Measurements from ENCODE around the gene ZNF280B. TPM values are rescaled to one million over a fixed set of nuclear protein-coding genes. Genes with fewer than 3 reads are reported as not detected.
A peak's percentile ranks its signal among the peaks of the same experiment; 100 is the strongest.

Gene ZNF280B
- total and polyA plus RNA-seq, 9 of the 15 experiments (the other 6 are each of a cell fraction or from before 2014, with no cell fraction given): 7.7 to 29.9 (median 20.0) TPM

DNA sequence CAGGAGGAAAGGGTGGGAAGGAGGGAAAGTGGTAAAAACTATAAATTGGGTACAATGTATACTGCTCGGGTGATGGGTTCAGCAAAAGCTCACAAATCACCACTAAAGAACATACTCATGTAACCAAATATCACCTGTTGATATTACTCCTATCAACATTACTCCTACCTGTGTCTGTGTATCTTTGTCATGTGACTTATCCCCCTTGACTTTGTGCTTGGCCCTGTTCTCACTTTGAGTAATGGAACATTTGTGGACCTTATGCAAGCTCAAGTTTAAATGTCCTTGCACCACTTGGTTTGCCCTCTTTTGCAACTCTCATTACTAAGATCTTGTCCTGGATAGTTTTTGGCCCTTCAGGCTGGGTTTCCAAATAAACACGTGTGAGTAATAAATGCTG is 39.0 kb downstream of the ZNF280B start:
- in situ Hi-C loops (cut with MboI) (loop anchor here (10.0 kb wide), 2 partner anchors 415 to 1785 kb away; partner anchors contain the start of gene IGLL5), intact Hi-C loops (cut with micrococcal nuclease) (loop anchor here (10.0 kb wide), 1 partner anchor 655 kb away; no protein-coding TSS in a partner anchor)
- TF ChIP-seq, protein P1, sequence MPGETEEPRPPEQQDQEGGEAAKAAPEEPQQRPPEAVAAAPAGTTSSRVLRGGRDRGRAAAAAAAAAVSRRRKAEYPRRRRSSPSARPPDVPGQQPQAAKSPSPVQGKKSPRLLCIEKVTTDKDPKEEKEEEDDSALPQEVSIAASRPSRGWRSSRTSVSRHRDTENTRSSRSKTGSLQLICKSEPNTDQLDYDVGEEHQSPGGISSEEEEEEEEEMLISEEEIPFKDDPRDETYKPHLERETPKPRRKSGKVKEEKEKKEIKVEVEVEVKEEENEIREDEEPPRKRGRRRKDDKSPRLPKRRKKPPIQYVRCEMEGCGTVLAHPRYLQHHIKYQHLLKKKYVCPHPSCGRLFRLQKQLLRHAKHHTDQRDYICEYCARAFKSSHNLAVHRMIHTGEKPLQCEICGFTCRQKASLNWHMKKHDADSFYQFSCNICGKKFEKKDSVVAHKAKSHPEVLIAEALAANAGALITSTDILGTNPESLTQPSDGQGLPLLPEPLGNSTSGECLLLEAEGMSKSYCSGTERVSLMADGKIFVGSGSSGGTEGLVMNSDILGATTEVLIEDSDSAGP (CRISPR knock-in tag; IDR thresholded peaks at IDR 0.05): no peak
- TF ChIP-seq E2F3 (CRISPR knock-in tag; IDR thresholded peaks at IDR 0.05) (no peak), IFI16 (CRISPR knock-in tag; IDR thresholded peaks at IDR 0.05) (0 out of 2 replicates have a peak, but pooled peaks have one; percentile 36), ZNF57 (CRISPR knock-in tag; IDR thresholded peaks at IDR 0.05) (no peak), TEAD4 (IDR thresholded peaks at IDR 0.05; ENCODE audit: low read length) (no peak), TEAD4 (CRISPR knock-in tag; IDR thresholded peaks at IDR 0.05; ENCODE audit: borderline replicate concordance) (0 out of 2 replicates have a peak, but pooled peaks have one; percentile 38), SMC3 (conservative IDR thresholded peaks at IDR 0.05; ENCODE audit: insufficient read depth, low read depth, low read length) (no peak), PHF21A (IDR thresholded peaks at IDR 0.05; ENCODE audit: borderline replicate concordance, low read depth) (no peak), JUN (IDR thresholded peaks at IDR 0.05; ENCODE audit: borderline replicate concordance, low read depth, low read length) (no peak), JUN (CRISPR knock-in tag; IDR thresholded peaks at IDR 0.05; ENCODE audit: borderline replicate concordance) (0 out of 2 replicates have a peak, but pooled peaks have one; percentile 20)
- TF ChIP-seq, protein P2, sequence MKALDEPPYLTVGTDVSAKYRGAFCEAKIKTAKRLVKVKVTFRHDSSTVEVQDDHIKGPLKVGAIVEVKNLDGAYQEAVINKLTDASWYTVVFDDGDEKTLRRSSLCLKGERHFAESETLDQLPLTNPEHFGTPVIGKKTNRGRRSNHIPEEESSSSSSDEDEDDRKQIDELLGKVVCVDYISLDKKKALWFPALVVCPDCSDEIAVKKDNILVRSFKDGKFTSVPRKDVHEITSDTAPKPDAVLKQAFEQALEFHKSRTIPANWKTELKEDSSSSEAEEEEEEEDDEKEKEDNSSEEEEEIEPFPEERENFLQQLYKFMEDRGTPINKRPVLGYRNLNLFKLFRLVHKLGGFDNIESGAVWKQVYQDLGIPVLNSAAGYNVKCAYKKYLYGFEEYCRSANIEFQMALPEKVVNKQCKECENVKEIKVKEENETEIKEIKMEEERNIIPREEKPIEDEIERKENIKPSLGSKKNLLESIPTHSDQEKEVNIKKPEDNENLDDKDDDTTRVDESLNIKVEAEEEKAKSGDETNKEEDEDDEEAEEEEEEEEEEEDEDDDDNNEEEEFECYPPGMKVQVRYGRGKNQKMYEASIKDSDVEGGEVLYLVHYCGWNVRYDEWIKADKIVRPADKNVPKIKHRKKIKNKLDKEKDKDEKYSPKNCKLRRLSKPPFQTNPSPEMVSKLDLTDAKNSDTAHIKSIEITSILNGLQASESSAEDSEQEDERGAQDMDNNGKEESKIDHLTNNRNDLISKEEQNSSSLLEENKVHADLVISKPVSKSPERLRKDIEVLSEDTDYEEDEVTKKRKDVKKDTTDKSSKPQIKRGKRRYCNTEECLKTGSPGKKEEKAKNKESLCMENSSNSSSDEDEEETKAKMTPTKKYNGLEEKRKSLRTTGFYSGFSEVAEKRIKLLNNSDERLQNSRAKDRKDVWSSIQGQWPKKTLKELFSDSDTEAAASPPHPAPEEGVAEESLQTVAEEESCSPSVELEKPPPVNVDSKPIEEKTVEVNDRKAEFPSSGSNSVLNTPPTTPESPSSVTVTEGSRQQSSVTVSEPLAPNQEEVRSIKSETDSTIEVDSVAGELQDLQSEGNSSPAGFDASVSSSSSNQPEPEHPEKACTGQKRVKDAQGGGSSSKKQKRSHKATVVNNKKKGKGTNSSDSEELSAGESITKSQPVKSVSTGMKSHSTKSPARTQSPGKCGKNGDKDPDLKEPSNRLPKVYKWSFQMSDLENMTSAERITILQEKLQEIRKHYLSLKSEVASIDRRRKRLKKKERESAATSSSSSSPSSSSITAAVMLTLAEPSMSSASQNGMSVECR (CRISPR knock-in tag; IDR thresholded peaks at IDR 0.05): 0 out of 2 replicates have a peak, but pooled peaks have one; percentile 42
- TF ChIP-seq, protein P3, sequence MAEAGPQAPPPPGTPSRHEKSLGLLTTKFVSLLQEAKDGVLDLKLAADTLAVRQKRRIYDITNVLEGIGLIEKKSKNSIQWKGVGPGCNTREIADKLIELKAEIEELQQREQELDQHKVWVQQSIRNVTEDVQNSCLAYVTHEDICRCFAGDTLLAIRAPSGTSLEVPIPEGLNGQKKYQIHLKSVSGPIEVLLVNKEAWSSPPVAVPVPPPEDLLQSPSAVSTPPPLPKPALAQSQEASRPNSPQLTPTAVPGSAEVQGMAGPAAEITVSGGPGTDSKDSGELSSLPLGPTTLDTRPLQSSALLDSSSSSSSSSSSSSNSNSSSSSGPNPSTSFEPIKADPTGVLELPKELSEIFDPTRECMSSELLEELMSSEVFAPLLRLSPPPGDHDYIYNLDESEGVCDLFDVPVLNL (CRISPR knock-in tag; IDR thresholded peaks at IDR 0.05; ENCODE audit: low read depth): no peak
- TF ChIP-seq, protein P4, sequence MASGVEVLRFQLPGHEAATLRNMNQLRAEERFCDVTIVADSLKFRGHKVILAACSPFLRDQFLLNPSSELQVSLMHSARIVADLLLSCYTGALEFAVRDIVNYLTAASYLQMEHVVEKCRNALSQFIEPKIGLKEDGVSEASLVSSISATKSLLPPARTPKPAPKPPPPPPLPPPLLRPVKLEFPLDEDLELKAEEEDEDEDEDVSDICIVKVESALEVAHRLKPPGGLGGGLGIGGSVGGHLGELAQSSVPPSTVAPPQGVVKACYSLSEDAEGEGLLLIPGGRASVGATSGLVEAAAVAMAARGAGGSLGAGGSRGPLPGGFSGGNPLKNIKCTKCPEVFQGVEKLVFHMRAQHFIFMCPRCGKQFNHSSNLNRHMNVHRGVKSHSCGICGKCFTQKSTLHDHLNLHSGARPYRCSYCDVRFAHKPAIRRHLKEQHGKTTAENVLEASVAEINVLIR (CRISPR knock-in tag; IDR thresholded peaks at IDR 0.05): no peak

More for the DNA sequence above, 39.0 kb downstream of the ZNF280B start:
- ChIA-PET POLR2A (interaction anchor here (1.2 to 1.6 kb wide), 4 partner anchors 9 to 276 kb away, joined by 3 to 4 read pairs (median 3); no protein-coding TSS in a partner anchor), CTCF (ENCODE audit: low intra/inter-chr PET ratio) (interaction anchor here (0.6 to 4.2 kb wide), 4 partner anchors 9 to 153 kb away, joined by 3 to 16 read pairs (median 6); partner anchors contain the start of gene PRAME)
- WGBS (ENCODE audit: insufficient coverage, low coverage, missing lambda C conversion rate): 7% methylated on average over 2 of the region's 2 CpGs
- no peaks in the 10 kb centered on the region for H3K4me1 ChIP-seq (replicated peaks in 1 of 2; ENCODE audit: control insufficient read depth in 2 of 2, insufficient read depth in 2 of 2, low read length in 2 of 2)
- DNase-seq (ENCODE audit: extremely low read depth in 1 of 4, low spot score in 3 of 4): peak in 1 of 4 experiments; percentile 33
- peaks cover 14% of the 10 kb centered on the region for H3K9me3 ChIP-seq (replicated peaks; ENCODE audit: control insufficient read depth, insufficient read depth, low read depth, low read length)
- ATAC-seq: no peak
- H3K9ac ChIP-seq (ENCODE audit: insufficient read depth in 1 of 2, low read depth in 2 of 2, low read length in 2 of 2): no peak overlapping the region
- H3K36me3 ChIP-seq (ENCODE audit: control insufficient read depth, insufficient read depth, low read length): no peaks in the 10 kb centered on the region
- peaks cover 20 to 26% of the 10 kb centered on the region in 2 experiments for H3K27me3 ChIP-seq (ENCODE audit: control insufficient read depth in 2 of 2, insufficient read depth in 2 of 2, low read length in 2 of 2)
- H3K27ac ChIP-seq (ENCODE audit: extremely low read depth, low read depth, low read length): no peak overlapping the region
- H4K20me1 ChIP-seq (replicated peaks; ENCODE audit: control insufficient read depth, insufficient read depth, low read length): no peaks in the 10 kb centered on the region
- no peak overlapping the region for H2AFZ ChIP-seq (ENCODE audit: low read depth, low read length)
- no peaks in the 10 kb centered on the region for H3K9me1 ChIP-seq (ENCODE audit: control insufficient read depth, insufficient read depth, low read length)
- H3K79me2 ChIP-seq (ENCODE audit: control insufficient read depth, insufficient read depth, low read length): no peaks in the 10 kb centered on the region
- no TSS peak for BruUV-seq (replicated peaks)
- H3K4me3 ChIP-seq: no peak overlapping the region
- no peak overlapping the region for H3K4me2 ChIP-seq (ENCODE audit: insufficient read depth, low read length)
- no peak for FAIRE-seq

Measured in K562 (cell line).